GM18909 (cell line): ENCODE measurements around the gene NEGR1.

Experiments
- ATAC-seq: cut with Tn5 transposase; IDR thresholded peaks from one replicate; pipeline ENCODE4 v1.9.1; 2021; ENCODE audit warnings: mild to moderate bottlenecking; ENCODE audit not compliant: unreplicated experiment, poor library complexity

Gene NEGR1

DNA sequence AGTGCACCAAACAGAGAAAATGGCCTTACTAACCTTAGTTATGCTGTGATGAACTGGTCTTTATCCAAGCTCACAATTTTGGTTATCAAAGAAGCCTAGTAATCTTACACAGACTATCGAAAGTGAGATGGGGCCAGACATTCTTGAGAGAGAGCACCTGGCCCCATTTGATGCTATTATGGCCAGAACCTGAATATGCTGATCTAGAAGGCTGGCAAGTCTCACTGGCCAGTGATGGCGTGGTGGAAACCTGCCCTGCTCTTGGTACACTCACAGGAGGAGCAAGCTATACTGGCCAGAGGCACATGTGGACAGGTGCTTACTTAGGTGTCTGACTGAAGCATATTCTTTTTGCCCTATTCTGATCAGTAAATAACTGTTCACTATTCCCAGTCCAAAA, 843.7 kb downstream of the NEGR1 start:
- no peak for ATAC-seq

DNA sequence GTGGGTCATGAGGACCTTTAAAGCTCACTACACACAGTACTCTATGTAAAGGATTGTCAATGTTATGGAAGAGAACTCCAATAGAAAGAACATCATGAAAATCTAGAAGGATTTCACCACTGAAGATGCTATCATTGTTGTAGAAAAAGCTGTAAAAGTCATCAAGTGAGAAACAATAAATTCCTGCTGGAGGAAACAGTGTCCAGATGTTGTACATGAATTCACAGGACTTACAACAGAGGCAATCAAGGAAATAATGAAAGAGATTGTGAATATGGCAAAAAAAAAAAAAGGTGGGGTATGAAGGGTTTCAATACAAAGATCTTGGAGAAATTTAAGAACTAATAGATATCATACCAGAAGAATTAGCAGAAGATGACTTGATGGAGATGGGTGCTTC, 846.4 kb downstream of the NEGR1 start:
- ATAC-seq: no peak

DNA sequence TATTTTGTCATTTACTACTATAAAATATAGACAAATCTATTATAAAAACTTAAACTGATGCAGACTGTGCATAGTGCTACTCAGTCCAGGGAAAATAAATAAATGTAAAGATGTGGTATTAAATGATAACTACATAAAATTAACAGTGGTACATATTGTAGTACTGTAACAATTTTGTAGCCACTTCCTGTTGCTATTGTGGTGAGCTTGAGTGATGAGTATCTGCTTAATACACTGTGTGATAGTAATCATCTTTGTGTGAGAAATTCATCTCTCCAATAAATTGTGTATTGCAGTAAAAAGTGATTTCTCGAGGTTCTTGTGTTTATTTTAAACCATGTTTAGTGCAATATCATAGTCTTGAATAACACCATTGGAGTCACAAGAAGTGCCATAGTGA, 848.1 kb downstream of the NEGR1 start:
- ATAC-seq: no peak

DNA sequence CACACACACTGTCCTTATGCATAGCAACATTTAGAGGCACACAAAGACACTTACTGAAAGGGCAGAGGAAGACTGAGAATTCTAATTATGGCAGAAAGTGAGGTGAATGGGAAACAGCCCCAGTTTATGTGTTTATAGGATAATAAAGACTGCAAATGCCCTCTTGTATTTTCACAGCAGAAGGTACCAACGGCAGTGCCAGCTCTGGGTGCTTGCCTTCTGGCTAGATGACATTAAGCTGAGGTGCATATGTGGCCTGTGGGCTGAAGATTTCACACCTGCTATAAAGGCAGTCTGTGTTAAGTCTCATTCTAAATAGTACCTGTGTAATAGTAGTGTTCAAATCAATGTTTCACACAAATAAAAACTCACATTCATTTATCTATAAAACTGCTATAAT, 854.3 kb downstream of the NEGR1 start:
- no peak for ATAC-seq

DNA sequence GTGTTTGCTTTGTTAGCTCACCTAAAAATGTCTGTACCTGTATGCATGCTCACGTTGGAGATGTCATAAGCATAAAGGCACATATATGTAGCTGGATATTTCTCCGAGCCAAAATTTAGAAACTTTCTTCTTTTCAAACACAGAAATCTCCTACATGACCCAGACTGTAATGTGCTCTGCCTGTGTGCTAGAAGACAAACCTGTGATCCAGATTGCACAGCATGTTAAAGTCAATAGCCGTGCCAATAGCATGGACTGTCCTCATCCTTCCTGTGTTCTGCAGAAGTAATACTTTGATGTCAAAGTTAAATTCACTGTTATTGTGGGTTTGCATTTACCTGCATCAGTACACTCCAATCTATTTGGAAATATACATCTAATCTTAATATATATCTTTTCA, 855.3 kb downstream of the NEGR1 start:
- ATAC-seq: no peak

DNA sequence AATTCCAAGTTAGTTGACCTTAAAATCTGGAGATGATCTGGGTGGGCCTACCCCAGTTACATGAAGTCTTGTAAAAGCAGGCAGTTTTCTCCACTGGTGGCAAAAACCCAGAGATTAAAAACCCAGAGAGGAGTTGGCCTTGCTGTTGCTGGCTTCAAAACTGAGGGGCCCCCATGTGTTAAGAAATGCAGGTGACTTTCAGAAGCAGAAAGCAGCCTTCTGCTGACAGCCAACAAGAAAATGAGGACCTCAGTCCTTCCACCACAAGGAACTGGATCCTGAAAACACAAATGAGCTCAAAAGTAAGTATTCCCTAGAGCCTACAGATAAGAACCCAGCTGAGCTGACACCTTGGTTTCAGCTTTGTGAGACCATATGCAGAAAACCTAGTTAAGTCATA, 857.8 kb downstream of the NEGR1 start:
- ATAC-seq: no peak

DNA sequence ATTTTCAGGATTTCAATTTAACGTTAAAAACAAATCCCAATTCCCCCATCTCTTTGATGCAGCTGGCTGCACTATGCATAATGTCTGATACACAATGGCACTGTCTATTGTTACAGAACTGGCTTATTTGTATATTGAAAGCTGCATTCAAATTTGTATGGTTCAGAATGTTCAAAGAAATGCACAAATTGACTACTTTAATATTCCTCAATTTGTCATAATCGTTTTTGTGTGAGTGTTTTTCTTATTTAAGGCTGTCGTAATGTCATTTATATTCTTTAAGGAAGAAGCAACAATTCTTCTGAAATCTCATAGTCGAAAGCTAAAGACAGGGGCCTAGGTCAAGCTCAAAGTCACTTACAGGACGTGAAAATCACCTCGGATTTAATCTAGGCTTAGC, 860.1 kb downstream of the NEGR1 start:
- ATAC-seq: no peak

DNA sequence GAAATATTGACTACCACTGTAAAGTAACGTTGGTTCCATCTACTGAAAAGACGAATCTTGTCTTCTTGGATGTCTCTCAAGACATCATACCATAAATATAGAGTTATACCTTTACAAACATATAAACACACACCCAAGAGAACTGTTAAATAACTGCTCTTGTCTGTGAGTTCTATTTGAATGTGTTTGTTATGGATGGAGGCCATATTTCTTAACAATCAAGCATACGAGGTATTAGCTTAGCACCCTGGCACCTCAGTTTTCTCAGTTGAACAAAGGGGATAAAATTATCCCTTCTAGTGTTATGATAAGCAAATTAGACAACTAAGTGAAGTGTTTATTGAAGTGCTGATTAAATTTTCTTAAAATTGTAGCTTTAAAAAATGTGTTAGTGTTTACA, 864.9 kb downstream of the NEGR1 start:
- no peak for ATAC-seq

DNA sequence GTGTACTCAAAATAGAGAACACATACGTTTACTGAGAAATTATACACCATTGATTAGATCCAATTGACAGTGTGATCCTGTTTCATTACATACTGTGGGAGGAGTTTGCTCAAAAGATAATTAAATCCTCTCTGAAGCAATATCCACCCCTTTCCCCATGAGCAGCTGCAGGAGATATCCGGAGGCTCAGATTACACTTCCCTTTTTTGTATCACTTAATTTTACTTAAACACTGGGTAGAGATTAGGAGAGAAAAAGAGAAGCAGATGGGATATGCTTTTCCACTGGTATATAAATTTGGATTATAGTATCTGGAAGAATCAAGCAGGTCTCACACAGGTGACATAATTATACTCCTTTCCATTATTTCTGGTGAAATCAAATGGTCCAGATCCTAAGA, 868.2 kb downstream of the NEGR1 start:
- ATAC-seq: no peak

DNA sequence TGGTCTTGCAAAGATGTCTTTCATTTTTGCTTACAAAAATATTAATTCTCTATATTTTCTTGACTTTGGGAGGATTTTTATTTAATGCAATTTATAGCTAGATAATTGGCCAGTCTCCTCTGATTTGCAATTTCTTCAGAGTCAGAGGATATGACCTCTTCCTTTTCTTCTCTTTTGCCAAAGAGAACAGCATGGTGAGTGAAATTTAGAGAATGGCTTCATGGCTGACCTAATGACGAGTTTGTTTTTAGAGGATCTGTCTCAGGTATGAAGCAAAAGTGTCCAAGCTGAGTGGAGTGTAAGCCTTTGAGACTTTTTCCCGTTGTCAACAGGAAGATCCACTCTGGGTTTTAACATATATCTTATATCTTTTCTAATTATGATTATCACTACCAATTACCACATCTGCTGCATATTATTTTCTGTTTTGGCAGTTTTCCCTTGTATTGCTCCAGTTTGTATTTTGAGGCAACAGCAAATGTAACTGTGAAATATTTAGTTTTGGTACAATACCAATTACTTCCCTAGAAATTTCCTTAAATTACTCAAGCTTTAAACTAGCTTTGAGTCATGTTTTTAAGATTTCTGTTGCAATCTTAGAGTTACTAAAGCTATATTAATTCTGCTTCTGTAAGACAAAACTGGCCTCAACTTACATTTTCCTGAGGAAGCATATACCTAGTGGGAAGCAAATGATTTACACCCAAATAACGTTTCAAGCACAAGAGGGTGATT, 868.7 kb downstream of the NEGR1 start:
- ATAC-seq: no peak

DNA sequence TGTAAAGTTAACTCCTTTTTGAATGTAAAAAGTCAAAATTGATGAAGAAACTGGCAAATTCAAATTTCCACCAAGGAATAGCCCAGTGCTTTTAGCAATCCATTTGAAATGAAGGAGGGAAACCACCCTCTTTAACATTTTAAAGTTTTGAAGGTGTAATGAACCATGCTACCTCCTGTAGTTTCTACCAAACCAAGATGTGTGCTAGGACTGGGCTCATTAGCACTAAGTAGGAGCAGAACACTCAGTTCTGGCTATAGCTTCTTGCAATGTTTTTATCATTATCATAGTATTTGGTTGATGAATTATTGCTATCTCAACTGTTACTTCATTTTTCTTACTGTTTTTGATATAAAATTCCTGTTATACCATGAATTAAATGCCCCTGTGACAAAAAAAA, 882.3 kb downstream of the NEGR1 start:
- no peak for ATAC-seq

DNA sequence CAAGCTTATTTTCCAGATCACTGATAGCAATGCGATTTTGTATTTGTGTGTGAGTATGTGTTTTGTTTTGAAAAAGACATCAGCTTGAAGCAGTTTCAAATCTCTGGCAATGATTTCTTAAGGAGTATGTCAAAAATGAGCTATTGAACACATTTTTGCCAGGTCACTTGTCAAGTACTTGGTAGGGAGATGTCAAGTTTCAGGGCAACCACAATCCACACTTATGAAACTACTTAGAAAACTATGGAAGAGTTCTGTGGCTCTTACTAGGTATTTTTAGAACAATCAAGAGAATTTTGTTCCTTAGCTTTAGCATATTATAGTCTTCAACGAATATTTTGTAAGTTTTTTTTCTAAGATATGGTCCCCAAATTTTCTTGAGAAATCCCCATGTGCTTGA, 882.7 kb downstream of the NEGR1 start:
- no peak for ATAC-seq

DNA sequence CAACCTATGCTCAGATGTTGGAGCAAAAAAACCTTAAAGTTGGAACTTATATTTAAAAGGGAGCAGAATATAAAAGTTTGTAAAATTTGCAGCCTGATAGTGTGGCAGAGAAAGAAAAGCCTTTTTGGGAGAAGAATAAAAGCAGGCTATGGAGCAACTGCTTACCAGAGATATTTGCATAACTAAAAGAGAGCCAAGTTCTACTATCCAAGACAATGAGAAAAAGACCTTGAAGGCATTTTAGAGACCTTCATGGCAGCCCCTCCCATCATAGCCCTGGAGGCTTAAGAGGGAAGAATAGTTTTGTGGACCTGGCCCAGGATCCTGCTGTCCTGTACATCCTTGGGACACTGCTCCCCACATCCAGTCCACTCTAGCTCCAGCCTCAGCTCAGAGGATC, 889.0 kb downstream of the NEGR1 start:
- ATAC-seq: no peak

DNA sequence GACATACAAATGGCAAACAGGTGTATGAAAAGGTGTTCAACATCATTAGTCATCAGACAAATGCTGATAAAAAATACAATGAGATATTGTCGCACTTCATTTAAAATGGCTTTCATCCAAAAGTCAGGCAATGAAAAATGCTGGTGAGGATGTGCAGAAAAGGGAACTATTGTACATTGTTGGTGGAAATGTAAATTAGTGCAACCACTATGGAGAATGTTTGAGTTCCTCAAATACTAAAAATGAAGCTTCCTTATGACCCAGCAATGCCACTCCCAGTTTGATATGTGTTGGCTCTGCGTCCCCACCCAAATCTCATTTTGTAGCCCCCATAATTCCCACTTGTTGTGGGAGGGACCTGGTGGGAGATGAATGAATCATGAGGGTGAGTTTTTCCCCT, 891.8 kb downstream of the NEGR1 start:
- no peak for ATAC-seq

DNA sequence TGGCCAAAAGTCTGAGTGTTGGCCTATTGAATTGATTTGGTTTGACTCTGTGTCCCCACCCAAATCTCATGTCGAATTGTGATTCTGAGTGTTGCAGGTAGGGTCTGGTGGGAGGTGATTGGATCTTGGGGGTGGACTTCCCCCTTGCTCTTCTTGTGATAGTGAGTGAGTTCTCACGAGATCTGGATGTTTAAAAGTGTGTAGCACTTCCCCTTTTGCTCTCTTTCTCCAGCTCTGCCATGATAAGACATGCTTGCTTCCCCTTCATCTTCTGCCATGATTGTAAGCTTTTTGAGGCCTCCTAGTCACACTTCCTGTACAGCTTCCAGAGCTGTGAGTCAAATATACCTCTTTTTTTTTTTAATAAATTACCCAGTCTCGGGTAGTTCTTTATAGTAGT, 904.5 kb downstream of the NEGR1 start:
- ATAC-seq: no peak

DNA sequence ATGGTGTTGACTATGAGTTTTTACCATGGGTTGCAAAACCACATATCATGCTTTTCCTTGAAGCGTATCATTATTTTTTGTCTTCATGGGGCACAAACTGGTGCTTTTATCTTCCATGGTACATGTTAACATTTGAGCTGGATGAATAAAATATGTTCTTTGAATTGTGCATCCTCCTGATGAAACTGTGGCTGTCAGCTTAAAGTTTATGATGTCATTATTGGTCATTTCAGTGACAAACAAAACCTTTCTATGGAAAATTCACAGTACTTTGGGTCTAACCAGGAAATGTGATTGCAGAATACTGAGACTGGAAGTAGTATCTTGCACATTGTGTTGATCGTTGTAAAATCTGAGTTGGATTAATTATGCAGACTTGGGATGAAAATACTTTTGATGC, 909.8 kb downstream of the NEGR1 start:
- no peak for ATAC-seq

DNA sequence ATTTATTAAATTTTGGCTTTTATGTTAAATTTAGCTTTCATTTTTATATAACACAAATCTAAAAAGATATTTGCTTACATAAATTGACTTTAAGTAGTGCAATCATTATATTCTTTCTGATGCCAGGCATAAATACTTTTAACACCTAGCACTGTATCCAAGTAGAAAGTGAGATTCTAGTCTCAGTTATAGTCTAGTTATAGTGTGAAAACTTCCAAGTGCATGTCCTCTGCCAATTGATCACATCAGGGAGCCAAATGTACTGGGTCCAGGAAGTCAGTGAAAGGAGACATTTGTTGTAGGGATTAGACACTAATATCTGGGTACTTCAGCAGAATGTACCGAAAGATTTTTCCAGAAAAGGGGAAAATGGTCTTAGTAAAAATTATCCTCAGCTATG, 910.8 kb downstream of the NEGR1 start:
- no peak for ATAC-seq

DNA sequence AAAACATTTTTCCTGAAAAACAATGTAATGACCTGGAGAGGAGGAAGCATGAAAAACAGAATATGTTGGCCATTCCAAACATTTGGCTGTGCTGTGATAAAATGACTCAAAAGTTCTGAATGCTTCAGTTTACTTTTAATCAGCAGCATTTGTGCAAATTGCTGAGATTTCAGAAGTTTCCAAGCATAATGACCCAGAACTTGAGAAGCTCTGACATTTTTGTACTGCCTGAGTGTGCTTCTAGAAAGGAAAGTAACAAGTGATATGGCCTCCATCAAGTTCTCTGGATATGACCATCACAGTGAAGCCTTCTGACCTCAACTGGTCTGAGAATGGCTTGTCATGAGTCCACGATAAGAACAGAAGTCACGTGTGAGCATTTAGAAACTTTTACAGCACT, 918.1 kb downstream of the NEGR1 start:
- no peak for ATAC-seq

DNA sequence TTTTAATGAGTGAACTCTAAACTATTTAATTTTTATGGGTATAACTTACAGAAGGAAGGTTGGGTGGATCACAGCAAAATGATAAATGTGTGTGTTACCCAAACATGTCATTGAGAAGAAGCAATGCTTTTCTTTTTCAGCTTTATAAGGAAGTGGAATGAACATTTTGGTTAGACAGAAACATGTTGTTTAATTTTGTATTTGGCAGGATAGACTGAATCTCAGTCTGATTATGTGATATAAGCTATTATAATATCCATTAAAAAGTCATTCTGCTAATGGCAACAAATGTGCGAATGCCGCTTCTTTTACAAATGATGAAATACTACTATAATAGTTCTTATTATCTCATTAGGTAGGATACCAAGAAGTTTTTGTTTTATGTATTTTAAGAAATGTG, 919.6 kb downstream of the NEGR1 start:
- ATAC-seq: no peak

DNA sequence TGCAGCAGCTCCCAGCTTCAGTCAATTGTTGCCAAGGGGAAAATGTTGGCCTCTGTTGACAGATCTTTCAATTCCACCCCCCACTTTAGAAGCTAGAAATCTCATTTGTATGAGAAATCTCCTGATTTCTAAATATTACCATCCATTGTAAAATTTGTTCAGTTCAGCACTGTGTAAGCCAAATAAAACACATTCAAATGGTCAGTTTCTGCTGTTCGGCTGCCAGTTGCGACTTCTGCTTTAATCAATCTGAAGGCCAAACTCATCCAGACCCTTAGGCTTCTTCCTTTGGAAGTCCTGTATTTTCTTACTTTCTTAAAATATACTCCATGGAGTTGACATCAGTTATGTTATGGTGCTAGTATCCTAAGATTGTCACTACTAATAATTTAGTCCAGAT, 920.3 kb downstream of the NEGR1 start:
- ATAC-seq: no peak

DNA sequence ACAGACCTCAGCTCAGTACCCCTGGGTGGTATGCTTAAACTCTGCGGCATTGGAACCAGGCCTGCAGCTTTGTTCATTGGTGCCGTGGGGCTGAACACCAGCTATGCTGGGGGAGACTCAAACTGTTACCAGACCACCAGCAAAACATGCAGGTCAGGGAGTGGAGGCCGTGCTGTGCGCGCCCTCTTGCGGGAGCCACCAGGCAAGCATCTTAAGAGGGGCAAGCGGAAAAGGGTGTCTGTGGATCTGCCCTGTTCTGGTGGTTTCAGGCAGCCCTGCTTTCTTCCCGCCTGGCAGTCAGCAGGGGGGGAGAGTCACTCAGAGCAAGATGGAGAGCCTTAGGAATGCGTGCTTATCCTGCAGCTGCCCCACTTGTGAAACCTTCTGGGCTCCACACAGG, 924.6 kb downstream of the NEGR1 start:
- ATAC-seq: no peak

DNA sequence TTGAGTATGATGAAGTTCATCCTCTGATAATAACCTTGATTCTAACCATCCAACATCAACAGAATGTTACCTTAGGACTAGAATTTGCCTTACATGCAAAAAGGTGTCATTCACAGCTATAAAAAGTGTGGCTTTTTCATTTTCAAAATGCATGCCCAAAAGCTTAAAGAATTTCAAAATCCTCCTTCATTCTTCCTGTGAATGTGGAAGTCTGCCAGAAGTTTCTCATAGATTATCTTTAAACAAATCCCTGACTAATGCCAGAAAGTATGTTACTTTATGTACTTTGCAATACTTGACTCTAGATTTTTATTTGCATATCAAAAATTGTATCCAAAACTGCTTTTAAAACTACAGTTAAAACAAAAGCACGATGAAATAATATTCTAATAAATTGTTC, 930.9 kb downstream of the NEGR1 start:
- ATAC-seq: no peak

DNA sequence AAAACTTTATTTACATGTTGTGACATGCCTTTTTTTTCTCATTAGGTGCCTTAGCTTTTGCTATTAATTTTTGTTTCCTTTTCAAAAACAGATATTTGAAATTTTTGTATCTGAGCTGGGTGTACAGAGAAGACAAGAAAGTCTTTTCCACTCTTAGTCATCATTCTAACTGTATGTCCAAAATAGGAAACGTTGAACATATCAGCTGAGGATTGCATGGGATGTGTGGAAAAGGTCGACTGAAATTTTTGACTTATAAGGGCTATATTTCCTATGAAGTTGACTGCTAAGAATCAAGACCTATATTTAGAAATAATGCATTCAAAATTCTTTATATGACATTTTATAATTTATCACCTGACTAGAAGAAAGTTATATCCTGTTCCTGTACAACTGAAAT, 931.5 kb downstream of the NEGR1 start:
- ATAC-seq: no peak
